GM20431 (cell line): ENCODE data around the gene ADAMTS16.

ENCODE experiments used
- in situ Hi-C: fragments of 300-500 bp; cut with MseI, MboI; formaldehyde crosslinking; loops from one replicate; pipeline ENCODE4 v1.15.0; 2020; ENCODE audit warnings: low sequenced_read_pairs; ENCODE audit not compliant: unreplicated experiment

Gene ADAMTS16, protein sequence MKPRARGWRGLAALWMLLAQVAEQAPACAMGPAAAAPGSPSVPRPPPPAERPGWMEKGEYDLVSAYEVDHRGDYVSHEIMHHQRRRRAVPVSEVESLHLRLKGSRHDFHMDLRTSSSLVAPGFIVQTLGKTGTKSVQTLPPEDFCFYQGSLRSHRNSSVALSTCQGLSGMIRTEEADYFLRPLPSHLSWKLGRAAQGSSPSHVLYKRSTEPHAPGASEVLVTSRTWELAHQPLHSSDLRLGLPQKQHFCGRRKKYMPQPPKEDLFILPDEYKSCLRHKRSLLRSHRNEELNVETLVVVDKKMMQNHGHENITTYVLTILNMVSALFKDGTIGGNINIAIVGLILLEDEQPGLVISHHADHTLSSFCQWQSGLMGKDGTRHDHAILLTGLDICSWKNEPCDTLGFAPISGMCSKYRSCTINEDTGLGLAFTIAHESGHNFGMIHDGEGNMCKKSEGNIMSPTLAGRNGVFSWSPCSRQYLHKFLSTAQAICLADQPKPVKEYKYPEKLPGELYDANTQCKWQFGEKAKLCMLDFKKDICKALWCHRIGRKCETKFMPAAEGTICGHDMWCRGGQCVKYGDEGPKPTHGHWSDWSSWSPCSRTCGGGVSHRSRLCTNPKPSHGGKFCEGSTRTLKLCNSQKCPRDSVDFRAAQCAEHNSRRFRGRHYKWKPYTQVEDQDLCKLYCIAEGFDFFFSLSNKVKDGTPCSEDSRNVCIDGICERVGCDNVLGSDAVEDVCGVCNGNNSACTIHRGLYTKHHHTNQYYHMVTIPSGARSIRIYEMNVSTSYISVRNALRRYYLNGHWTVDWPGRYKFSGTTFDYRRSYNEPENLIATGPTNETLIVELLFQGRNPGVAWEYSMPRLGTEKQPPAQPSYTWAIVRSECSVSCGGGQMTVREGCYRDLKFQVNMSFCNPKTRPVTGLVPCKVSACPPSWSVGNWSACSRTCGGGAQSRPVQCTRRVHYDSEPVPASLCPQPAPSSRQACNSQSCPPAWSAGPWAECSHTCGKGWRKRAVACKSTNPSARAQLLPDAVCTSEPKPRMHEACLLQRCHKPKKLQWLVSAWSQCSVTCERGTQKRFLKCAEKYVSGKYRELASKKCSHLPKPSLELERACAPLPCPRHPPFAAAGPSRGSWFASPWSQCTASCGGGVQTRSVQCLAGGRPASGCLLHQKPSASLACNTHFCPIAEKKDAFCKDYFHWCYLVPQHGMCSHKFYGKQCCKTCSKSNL

DNA sequence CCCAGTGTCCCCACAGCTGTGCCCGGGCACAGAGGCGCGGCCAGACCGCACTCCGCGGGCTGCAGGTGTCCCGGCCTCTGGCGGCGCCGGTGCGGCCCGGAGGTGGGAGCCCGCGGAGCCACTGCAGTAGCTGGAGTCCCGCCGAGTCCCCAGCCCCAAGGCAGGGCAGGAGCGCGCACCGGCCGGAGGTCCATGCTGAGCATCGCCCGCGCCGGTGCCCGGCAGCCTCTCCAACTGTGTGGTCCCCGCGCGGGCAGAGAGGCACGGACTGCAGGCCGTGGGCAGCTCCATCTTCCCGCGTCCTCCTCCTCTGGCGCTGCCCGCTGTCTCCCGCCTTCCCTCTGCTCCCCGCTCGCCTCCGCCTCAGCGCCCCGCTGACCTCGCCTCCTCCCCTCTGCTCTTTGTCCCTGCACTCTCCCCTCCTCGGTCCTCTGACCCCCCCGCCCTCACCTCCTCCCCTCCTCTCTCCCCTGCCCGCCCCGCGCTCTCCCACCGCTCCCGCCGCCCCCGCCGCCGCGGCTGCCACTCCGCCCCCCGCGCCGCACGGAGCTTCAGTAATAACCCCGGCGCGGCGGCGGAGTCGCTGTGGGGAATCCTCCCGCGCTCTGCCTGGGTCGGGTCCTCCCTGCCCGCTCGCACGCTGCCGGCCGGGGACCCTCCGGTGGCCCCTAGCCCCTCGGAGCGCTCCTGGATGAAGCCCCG lies at the start of gene ADAMTS16:
TSS of gene ADAMTS16 (plus strand) at position 554 of the 702 bp plus-strand sequence. CDS start at position 692, 138 bp downstream.
- in situ Hi-C loops, result loop anchor here (10.0 kb wide), 1 partner anchor 275 kb away; no protein-coding TSS in a partner anchor

DNA sequence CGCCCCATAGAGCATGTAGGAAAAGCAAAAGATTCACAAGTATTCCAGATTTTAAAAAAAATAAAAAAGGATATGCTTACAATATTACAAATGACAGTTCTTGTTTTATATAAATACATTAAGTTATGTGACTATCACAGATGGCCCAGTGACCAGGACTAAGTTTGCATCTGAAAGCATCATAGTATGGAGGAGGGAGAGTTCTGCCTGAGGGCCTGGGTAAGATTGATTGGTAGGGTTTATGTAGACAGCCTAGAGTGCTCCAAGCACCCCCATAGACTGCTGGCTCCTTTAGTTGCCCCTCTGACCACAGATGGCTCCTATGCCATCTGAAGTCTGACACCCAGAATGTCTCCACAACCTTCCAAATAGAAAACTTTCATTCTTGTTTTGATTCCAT lies 48.0 kb upstream of the ADAMTS16 start:
- in situ Hi-C loops, result no loop called here

DNA sequence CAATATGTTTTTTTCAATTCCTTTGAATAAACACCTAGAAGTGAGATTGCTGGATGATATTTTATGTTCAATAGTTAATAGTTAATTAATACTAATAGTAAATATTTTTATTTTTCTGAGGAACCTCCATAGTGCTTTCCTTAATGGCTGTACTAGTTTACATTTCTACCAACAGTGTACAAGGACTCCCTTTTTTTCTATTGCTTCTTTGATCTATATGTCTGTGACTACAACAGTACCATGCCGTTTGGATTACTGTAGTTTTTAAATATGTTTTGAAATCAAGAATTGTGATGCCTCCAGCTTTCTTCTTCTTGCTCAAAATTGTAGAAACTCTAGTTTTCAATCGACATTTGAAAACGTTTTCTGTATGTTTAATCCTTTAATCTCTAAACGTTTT lies 39.5 kb upstream of the ADAMTS16 start:
- in situ Hi-C loops, result no loop called here

DNA sequence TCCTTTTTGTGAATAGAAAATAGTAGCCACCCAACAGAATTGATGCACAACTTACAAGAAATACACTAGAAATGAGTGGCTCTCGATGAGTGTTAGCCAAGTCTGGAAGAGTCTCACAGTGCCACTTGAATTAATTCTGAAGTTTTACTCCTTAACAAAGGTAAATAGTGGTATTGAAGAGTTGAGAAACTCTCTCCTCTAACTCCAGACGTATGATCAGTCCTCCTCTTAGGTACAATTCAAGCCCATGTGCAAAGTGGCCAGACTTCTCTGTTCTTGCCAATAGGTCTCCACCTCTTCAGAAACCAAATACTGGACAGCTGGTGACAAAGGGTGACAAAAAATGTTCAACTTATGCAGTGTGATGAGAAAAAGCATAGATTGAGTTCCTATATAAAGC lies 38.5 kb upstream of the ADAMTS16 start:
- in situ Hi-C loops, result no loop called here

DNA sequence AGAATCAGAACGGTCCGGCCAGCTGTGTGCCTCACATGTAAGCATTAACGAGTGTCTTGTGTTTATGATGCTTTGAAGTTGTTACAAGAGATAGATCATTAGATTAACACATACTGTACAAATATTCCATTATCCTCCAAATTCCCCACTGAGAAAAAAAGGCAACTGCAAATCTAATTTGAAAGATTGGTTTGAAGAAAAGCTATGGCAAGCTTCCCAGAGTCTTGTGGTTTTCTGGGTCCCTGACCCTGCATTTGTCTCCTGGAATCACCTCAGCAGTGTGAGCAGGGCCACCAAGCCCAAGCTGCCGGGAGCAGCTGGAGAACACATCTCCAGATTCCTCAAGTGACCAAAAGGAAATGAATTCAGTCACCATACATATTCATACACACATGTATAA lies 36.9 kb upstream of the ADAMTS16 start:
- in situ Hi-C loops, result no loop called here

DNA sequence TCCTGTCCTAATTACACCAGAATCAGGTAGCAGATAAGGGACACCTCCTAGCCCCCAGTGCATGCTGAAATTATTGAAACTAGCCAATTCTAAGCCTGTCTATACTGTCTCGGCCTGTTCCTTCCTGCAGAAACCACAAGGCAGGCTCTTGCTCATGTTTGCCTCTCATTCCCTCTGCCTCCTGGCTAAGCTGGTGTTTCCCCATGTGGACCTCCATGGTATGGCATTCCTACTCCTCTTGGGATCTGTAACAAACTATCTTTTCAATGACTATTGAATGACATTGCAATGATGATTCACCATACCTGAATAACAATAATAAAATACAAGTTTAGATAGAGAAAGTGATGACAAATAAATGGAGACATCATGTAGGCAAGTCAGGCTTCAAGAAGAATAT lies 35.6 kb upstream of the ADAMTS16 start:
- in situ Hi-C loops, result no loop called here

DNA sequence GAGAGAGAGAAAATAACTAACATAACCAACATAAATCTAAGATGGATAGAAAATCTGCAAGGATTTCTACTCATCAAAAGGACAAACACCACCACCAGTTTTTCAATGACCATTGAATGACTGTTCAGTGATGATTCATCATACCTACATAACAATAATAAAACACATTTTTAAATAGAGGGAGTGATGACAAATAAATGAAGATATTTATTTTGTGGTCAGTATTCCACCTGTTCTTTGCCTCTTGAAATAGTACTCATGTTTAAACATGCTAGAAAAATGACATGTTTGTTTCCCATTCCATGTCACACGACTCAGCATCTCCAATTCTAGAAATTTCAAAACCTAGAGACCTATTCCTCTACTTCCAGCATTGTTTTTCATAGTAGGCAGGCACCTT lies 34.6 kb upstream of the ADAMTS16 start:
- in situ Hi-C loops, result no loop called here

DNA sequence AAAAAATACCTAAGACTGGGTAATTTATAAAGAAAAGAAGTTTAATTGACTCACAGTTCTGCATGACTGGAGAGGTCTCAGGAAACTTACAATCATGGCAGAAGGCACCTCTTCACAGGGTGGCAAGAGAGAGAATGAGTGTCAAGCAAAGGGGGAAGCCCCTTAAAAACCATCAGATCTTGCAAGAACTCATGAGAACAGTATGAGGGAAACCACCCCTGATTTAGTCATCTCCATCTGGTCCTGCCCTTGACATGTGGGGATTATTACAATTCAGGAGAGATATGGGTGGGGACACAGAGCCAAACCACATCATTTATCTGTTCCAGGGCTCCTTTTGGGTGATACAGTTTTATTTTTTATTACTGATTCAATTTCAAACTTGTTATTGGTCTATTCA lies 23.2 kb upstream of the ADAMTS16 start:
- in situ Hi-C loops, result no loop called here

DNA sequence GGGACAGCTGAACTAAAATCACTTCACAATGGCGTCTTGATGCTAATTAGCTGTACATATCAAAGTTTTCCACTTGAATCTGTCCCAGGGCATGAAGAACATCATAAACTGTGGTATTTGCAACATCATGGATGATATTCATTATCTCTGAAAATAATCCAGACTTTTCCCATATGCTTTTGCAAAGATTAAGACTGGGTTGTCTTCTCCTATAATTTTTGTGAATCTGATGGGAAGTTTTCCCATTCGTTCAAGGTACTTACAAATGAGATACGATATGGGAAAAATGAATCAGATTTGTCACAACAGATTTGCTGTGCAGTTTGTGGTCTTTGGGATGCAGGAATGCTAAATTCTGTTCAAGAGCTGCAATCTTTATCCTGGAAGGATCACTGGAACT lies 17.4 kb upstream of the ADAMTS16 start:
- in situ Hi-C loops, result no loop called here

DNA sequence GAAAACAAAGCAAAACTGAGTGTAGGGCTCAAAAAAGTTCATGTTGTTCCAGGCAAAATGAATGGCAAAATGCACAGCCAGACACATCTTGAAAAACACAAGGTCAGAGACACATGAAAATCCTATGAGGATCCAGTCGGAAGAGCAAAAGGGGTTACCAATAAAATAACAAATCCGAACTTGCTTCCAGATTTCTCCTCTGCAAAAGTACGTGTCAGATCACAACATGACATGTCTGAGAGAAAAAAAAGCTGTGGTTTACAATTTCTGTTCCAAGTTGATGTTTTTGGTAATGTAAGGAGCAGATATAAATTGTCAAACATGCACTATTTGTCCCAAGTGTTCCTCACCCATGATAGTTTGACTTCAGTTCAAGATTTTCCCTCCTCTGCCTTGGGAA lies 15.9 kb upstream of the ADAMTS16 start:
- in situ Hi-C loops, result no loop called here

DNA sequence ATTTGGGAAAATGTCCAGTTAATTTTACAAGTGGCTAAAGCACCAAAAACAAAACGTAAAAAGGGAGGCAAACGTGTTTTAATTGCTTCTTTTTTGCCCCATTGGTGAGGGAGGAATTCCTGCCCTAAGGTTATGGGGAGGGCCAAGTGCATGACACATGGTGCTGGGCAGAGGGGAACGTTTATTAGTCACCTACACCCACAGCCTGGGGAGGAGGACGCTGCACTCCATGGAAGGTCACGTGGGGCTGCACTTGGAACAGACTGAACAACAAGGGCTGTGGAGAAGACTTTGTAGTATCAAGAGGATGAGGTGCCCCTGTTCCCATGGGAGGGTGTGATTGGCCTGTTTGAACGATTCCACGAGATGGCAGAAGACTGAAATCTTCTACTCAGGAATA lies 13.7 kb upstream of the ADAMTS16 start:
- in situ Hi-C loops, result no loop called here

DNA sequence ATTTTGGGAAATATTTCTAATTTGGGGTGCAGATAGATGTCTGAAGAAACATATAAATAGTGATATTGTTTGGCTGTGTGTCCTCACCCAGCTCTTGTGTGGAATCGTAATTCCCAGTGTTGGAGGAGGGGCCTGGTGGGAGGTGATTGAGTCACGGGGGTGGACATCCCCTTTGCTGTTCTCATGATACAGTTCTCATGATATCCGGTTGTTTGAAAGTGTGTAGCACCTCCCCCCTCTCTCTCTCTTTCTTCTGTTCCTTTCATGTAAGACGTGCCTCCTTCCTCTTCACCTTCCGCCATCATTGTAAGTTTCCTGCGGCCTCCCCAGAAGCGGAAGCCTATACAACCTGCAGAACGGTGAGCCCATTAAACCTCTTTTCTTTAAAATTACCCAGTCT lies 11.4 kb upstream of the ADAMTS16 start:
- in situ Hi-C loops, result no loop called here

DNA sequence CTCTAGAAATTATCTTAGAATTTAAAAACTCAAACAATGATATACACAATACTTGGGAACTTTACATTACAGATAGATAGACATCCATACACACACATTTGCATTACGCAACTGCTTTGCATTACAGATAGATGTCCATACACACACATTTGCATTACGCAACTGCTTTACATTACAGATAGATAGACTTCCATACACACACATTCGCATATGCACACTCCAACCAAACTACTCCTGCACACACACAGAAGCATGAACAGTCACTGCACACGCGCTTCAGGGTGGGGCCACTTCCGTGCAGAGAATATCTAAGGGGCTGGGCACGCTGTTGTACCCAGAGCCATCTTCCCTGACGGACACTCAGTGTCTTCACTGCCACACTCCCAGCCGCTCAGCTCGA lies 7.9 kb upstream of the ADAMTS16 start:
- in situ Hi-C loops, result loop anchor here (10.0 kb wide), 1 partner anchor 283 kb away; no protein-coding TSS in a partner anchor

DNA sequence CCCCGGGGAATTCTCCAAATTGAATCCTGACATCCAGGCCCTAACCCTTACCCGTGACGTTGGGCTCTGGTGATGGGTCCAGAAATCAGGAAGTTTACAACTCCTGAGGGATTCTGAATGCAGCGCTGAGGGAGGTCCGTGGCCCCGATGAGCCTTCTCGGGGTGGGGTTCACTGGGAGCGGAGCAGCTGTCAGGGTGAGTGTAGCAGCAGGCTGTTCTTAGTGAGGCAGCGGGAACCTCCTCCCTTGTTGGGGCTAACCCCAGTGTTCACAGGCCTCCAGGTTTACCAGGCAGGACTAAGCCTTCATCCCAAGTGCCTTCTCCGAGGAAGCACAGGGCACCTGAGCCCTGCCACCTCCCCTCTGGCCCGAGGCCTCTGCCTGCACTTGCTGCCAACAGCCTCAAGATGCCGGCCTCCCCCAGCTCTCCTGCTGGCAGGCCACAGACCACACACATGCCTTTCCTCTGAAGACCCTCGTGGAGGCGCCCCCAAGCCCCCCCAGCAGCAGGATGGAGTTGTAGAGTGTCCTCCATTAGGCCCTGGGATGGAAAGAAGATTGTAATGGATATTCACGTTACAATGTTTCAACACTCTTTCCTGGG lies 7.3 kb upstream of the ADAMTS16 start:
- in situ Hi-C loops, result loop anchor here (10.0 kb wide), 1 partner anchor 282 kb away; no protein-coding TSS in a partner anchor

DNA sequence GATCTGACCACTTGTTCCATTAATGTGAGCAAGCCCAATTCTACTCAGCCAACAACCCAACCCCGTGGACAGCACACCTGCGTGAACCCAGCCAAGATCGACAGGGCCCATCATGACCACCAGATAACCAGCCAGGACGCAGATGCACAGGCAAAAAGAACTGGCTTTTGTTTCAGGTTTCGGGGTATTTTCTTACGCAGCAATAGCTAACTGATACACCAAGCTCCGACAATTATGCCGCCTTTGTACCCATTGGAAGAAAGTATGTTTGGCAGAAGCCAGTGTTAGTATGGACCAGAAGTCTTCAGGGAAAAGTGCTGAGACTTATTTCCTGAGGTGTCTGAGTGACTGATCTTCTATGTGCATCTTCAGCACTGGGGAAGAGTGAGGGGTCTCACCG lies 6.0 kb upstream of the ADAMTS16 start:
- in situ Hi-C loops, result loop anchor here (10.0 kb wide), 1 partner anchor 281 kb away; no protein-coding TSS in a partner anchor

DNA sequence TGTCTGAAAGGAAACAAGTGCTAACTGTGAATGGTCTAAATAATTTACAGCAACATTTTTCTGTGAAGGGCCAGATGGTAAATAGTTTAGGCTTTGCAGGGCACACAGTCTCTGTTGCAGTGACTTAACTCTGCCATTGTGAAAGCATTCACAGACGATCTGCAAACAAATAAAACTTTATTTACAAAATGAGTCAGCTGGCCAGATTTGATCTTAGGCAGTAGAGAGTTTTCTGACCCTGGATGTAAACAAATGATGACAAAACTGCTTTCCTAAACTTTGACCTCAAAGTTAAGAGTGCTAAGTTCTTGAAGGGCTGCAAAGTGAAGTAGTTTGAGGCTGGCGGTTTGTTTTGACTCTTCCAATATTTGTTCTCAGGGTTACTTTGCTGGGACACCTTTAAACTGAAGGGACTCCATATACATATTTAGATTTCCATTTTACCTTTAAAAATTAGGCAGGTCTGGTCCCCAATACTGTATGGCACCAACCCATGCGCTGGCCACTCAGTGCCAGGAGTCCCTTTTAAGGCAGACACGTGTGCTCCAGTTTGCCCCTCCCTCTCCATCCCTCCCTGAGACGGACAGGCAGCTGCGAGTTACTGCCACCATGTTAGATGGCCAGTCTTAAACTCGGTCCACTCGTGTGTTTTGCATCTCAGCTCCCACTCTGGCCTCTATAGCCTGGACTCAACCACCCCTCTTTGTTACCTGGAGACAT lies 4.0 kb upstream of the ADAMTS16 start:
- in situ Hi-C loops, result loop anchor here (10.0 kb wide), 1 partner anchor 279 kb away; no protein-coding TSS in a partner anchor

DNA sequence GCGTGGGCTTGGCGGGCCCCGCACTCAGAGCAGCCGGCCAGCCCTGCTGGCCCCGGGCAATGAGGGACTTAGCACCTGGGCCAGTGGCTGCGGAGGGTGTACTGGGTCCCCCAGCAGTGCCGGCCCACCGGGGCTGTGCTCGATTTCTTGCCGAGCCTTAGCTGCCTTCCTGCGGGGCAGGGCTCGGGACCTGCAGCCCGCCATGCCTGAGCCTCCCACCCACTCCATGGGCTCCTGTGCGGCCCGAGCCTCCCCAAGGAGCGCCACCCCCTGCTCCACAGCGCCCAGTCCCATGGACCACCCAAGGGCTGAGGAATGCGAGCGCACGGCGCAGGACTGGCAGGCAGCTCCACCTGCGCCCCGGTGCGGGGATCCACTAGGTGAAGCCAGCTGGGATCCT lies 2.3 kb upstream of the ADAMTS16 start:
- in situ Hi-C loops, result loop anchor here (10.0 kb wide), 1 partner anchor 277 kb away; no protein-coding TSS in a partner anchor

DNA sequence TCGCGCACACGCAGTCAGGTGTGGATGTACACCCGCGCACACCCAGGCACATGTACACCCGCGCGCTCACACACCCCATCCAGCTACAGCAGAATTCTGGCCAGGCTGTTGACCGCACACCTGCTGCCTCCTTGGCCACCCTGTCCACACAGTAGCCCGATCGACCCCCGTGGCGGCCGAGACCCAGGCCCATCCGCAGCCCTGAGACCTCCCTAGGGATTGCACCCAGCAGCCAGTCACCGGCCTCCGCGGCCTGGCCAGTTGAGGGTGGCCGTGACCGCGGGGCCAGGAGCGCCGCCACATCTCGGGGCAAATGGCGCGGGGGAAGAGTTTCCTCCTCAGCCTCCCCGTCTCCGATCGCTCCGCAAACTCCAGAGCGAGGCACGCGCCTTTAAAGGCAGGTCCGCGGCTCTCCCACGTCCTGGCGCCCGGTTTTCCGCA lies 774 bp upstream of the ADAMTS16 start:
- in situ Hi-C loops, result loop anchor here (10.0 kb wide), 1 partner anchor 275 kb away; no protein-coding TSS in a partner anchor
